SK-N-SH treated with all-trans-retinoic acid at 6 μM for 48 hours (cell line): ENCODE results near the gene WIZ.

ENCODE experiments used
- ISL1 ChIP-seq: fragments of 250-450 bp; sonication (Bioruptor Pico); IDR thresholded peaks from 2 replicates; pipeline ENCODE4 v2.1.2; 2022; ENCODE audit warnings: mild to moderate bottlenecking, moderate library complexity
- PATZ1 ChIP-seq: fragments of 250-450 bp; sonication (Bioruptor Pico); IDR thresholded peaks from 2 replicates; pipeline ENCODE4 v1.8.0; 2020; ENCODE audit warnings: mild to moderate bottlenecking, moderate library complexity, borderline replicate concordance
- PPARA ChIP-seq: fragments of 250-450 bp; sonication (Bioruptor Pico); IDR thresholded peaks from 2 replicates; pipeline ENCODE4 v1.5.0; 2020; ENCODE audit warnings: mild to moderate bottlenecking, borderline replicate concordance
- RARB ChIP-seq: fragments of 250-450 bp; sonication (Bioruptor Pico); IDR thresholded peaks from 2 replicates; pipeline ENCODE4 v1.8.0; 2021; ENCODE audit warnings: mild to moderate bottlenecking, moderate library complexity
- ZFP3 ChIP-seq: fragments of 250-450 bp; sonication (Bioruptor Pico); IDR thresholded peaks from 2 replicates; pipeline ENCODE4 v1.5.0; 2020; ENCODE audit warnings: mild to moderate bottlenecking, moderate library complexity
- ZNF565 ChIP-seq: fragments of 450-650 bp; formaldehyde crosslinking; conservative IDR thresholded peaks from 2 replicates; pipeline ENCODE4 v1.5.0; 2020; ENCODE audit warnings: low read depth, mild to moderate bottlenecking, moderate library complexity

- TF ChIP-seq RARB (CRISPR knock-in tag) (no peak), ZFP3 (CRISPR knock-in tag) (no peak), PATZ1 (no peak), ISL1 (no peak), ZNF565 (CRISPR knock-in tag) (no peak), PPARA (CRISPR knock-in tag) (no peak)
Observed at GRCh38 chr19:15432018-15432494, 17.7 kb downstream of the WIZ start.
